Keratinocyte (primary cell): ENCODE measurements around the gene SAMD14.

Source experiments
- EZH2 ChIP-seq: IDR thresholded peaks from one replicate; pipeline ENCODE4 v1.6.1; 2012; ENCODE audit warnings: inconsistent platforms, mild to moderate bottlenecking, low read length, moderate library complexity
- TF ChIP-seq, protein P1 (sequence below), 3 experiments: IDR thresholded peaks in 1 of 3; conservative IDR thresholded peaks in 1 of 3; optimal IDR thresholded peaks in 1 of 3; 2 replicates in 2 of 3; 3 replicates in 1 of 3; pipeline versions ENCODE3 to v1.5.1; 2011; ENCODE audit warnings: low read length in 3 of 3, mild to moderate bottlenecking in 3 of 3, moderate library complexity in 2 of 3, control low read depth in 1 of 3, inconsistent platforms in 1 of 3; ENCODE audit not compliant: insufficient read depth in 2 of 3; ENCODE audit errors: extremely low read depth in 1 of 3

- TF ChIP-seq, protein P1, sequence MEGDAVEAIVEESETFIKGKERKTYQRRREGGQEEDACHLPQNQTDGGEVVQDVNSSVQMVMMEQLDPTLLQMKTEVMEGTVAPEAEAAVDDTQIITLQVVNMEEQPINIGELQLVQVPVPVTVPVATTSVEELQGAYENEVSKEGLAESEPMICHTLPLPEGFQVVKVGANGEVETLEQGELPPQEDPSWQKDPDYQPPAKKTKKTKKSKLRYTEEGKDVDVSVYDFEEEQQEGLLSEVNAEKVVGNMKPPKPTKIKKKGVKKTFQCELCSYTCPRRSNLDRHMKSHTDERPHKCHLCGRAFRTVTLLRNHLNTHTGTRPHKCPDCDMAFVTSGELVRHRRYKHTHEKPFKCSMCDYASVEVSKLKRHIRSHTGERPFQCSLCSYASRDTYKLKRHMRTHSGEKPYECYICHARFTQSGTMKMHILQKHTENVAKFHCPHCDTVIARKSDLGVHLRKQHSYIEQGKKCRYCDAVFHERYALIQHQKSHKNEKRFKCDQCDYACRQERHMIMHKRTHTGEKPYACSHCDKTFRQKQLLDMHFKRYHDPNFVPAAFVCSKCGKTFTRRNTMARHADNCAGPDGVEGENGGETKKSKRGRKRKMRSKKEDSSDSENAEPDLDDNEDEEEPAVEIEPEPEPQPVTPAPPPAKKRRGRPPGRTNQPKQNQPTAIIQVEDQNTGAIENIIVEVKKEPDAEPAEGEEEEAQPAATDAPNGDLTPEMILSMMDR (optimal IDR thresholded peaks at IDR 0.05 in 1 of 3, IDR thresholded peaks at IDR 0.05 in 1 of 3, conservative IDR thresholded peaks at IDR 0.05 in 1 of 3; ENCODE audit: extremely low read depth in 1 of 3, insufficient read depth in 2 of 3, low read length in 3 of 3) = no peak
- TF ChIP-seq EZH2 = no peak
These were observed 11.8 kb upstream of the SAMD14 start for GRCh38 chr17:50141745-50142110.
